ENCODE results near the gene TBC1D2B. TPM values are rescaled to one million over a fixed set of nuclear protein-coding genes. Genes with fewer than 3 reads are reported as not detected.
"Not testable (repeated sequence)": the region's sequence is repeated elsewhere in the genome, so short reads cannot be mapped to it uniquely, and the experiment has no call there.

Gene TBC1D2B
- total RNA-seq, 6 donors from 2014 or later: 31.5 to 103 (median 64.2) TPM

DNA sequence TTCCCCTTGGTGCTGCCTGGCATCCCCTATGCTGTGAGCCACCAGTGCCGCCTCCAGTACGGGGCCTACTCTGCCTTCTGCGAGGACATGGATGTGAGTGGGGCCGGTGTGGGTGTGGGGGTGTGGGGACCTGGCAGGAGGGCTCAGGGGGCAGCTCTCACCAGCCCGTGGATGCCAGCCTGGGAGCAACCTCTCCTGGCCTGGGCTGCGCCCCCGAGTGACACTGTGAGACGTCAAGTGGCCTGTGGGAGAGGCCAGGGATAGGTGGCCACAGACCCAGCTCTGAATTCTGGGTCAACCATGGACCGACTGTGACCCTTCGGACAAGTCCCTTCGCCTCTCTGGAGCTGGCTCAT lies 101.4 kb downstream of the TBC1D2B start:
- peak overlapping the region in 1 of 4 donors; percentile 64 for H3K27ac ChIP-seq
- WGBS, 2 donors: 85 to 94% methylated on average over 5 of the region's 11 CpGs

DNA sequence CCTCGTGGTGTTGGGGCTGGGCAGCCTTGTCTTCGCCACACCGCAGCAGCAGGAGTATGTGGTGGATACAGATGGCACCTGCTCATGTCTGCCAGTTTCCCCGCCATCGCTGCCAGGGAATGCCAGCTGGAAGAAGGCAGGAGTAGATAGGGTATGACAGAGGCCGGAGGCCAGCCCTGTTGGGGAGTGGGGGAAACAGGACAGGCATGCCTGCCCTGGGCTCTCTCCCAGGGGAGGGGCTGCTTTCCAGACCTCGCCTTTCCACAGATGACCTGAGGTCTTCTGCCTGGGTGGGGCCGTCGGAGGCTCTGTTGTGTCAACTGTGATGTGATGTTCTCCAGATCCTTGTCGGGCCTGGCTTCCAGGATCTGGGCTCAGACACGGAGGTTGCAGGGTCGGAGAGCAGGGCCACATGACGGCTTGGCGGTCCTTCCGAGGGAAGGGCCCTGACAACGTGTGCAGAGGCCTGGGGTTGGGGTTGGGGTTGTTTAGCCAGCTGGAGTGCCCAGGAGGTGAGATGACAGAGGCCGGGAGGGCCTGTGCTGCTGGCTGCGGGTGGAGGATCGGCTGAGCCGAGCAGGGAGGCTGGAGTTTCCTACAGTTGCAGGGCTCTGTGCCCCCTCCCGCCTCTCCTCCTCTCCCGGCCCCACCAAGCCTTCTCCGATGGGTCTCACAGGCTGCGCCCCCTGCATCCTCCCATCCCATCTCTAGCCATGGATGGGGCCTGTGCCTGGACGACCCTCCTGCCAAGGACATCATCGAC lies 102.0 kb downstream of the TBC1D2B start:
- Histone ChIP-seq H3K4me3 (peak overlapping the region in 1 of 4 donors; percentile 8), H3K27me3 (no peaks in the 10 kb centered on the region), H3K36me3 (no peaks in the 10 kb centered on the region), H3K4me1 (peaks cover 11 to 16% (median 14%) of the 10 kb centered on the region in 4 donors), H3K9me3 (no peaks in the 10 kb centered on the region), H3K27ac (peak overlapping the region in 3 of 4 donors; percentile 44 to 64 (median 48))
- TF ChIP-seq, protein P1, sequence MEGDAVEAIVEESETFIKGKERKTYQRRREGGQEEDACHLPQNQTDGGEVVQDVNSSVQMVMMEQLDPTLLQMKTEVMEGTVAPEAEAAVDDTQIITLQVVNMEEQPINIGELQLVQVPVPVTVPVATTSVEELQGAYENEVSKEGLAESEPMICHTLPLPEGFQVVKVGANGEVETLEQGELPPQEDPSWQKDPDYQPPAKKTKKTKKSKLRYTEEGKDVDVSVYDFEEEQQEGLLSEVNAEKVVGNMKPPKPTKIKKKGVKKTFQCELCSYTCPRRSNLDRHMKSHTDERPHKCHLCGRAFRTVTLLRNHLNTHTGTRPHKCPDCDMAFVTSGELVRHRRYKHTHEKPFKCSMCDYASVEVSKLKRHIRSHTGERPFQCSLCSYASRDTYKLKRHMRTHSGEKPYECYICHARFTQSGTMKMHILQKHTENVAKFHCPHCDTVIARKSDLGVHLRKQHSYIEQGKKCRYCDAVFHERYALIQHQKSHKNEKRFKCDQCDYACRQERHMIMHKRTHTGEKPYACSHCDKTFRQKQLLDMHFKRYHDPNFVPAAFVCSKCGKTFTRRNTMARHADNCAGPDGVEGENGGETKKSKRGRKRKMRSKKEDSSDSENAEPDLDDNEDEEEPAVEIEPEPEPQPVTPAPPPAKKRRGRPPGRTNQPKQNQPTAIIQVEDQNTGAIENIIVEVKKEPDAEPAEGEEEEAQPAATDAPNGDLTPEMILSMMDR (IDR thresholded peaks at IDR 0.05): no peak
- TF ChIP-seq POLR2AphosphoS5 (IDR thresholded peaks at IDR 0.05) (peak; percentile 58 to 74), POLR2A (IDR thresholded peaks at IDR 0.05) (no peak), EP300 (IDR thresholded peaks at IDR 0.05) (peak in 1 of 4 donors; percentile 22)
- 74 to 87% methylated on average over 5 to 26 of the region's 26 CpGs for WGBS, 2 donors
- DNase-seq (peak in 1 of 2 donors; percentile 72), ATAC-seq (ENCODE audit: low FRiP score in 2 of 2) (peak; percentile 7 to 44)

More for the DNA sequence above, 101.4 kb downstream of the TBC1D2B start:
- Histone ChIP-seq H3K4me3 (peak overlapping the region in 1 of 4 donors; percentile 8), H3K4me1 (peaks cover 11 to 16% (median 14%) of the 10 kb centered on the region in 4 donors)
- peak in 1 of 2 donors; percentile 49 for DNase-seq
- not testable (repeated sequence) for H3K27me3 ChIP-seq; ATAC-seq (ENCODE audit: low FRiP score in 2 of 2); H3K36me3 ChIP-seq; H3K9me3 ChIP-seq

DNA sequence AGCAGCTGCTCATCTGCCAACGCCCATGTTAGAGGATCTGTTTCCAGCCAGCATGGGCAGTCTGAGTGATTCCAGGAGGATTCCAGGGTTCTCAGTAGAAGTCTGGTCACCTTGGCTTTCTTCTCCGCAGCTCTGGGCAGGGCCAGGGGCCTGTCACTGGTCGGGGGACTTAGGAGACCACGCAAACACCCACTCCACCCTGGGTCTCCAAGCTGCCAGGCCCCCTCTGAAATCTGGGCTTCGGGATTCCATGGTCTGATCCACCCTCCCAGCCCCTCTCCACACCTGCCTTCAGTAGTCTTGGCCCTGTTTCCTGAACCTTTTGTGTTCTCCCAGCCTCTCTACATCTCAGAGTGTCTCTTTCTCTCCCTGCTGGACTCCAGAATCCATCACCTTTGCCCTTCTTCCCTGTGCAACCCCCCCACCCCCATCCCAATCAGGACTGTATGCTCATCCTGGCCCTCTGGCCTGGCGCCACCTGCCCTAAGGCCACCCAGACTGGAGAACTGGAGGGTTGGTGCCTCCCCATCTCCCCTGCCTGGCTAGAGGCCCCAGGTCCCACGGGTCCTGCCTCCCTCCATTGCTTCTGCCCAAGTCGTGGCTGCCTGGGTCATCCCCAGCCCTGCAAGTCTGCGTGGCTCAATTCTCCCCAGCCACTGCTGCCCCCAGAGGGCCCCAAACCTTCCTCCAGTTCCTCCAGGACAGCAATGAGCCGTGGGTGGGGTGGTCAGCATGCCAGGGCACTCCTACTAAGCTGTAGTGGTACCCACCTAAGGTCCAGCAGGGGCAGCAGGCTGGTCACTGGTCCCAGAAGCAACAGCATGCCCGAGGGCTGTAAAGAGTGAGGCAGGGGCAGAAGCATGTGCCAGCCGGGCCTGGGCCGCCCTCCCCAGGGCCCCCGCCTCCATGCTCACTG lies 102.8 kb downstream of the TBC1D2B start:
- TF ChIP-seq EP300 (IDR thresholded peaks at IDR 0.05) (no peak), POLR2A (IDR thresholded peaks at IDR 0.05) (no peak), POLR2AphosphoS5 (IDR thresholded peaks at IDR 0.05) (no peak)
- TF ChIP-seq, protein P1 (IDR thresholded peaks at IDR 0.05): no peak
- Histone ChIP-seq H3K36me3 (no peaks in the 10 kb centered on the region), H3K4me3 (no peak overlapping the region), H3K27ac (peak overlapping the region in 3 of 4 donors; percentile 44 to 61 (median 48)), H3K4me1 (peaks cover 11 to 16% (median 14%) of the 10 kb centered on the region in 4 donors), H3K9me3 (no peaks in the 10 kb centered on the region), H3K27me3 (no peaks in the 10 kb centered on the region)
- peak in 1 of 2 donors; percentile 75 for DNase-seq
- 87 to 89% methylated on average over 8 to 11 of the region's 14 CpGs for WGBS, 2 donors
- ATAC-seq (ENCODE audit: low FRiP score in 2 of 2): peak in 1 of 2 donors; percentile 4

DNA sequence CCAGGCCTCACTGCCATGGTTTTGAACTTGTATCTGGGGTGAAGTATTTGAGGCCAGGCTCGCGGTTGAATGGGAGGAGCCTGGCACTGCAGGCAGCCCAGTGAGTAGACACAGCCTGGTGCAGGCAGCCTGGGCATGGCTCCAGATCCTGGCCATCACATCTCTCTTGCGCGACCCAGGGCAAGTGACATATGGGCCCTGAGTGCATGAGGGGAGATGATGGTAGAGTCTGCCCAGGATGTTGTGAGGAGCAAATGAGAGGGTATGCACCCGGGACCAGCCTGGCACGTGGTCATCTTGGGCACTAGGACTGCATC lies 103.5 kb downstream of the TBC1D2B start:
- Histone ChIP-seq H3K36me3 (no peaks in the 10 kb centered on the region), H3K4me1 (peaks cover 11 to 16% (median 14%) of the 10 kb centered on the region in 4 donors), H3K27me3 (no peaks in the 10 kb centered on the region), H3K9me3 (no peaks in the 10 kb centered on the region), H3K4me3 (no peak overlapping the region), H3K27ac (peak overlapping the region in 2 of 4 donors; percentile 49 to 57)
- ATAC-seq (ENCODE audit: low FRiP score in 2 of 2) (peak; percentile 20 to 24), DNase-seq (peak; percentile 47 to 73)
- WGBS, 2 donors: 11 to 15% methylated on average over 4 to 6 of the region's 6 CpGs
- peak; percentile 42 to 46 for TF ChIP-seq POLR2AphosphoS5 (IDR thresholded peaks at IDR 0.05)
- no peak for TF ChIP-seq EP300 (IDR thresholded peaks at IDR 0.05)

- peaks cover 11 to 16% (median 14%) of the 10 kb centered on the region in 4 donors for H3K4me1 ChIP-seq
- ATAC-seq (ENCODE audit: low FRiP score in 2 of 2): peak; percentile 5 to 22
- DNase-seq, H3K27me3 ChIP-seq, H3K9me3 ChIP-seq, H3K4me3 ChIP-seq, H3K36me3 ChIP-seq: not testable (repeated sequence)
- H3K27ac ChIP-seq: peak overlapping the region in 2 of 4 donors; percentile 49 to 57
- WGBS, 2 donors: 17% methylated on average over 1 of the region's 22 CpGs; no CpG with 5 or more reads in 1 of the 2 donors
These were observed 104.0 kb downstream of the TBC1D2B start for GRCh38 chr15:77973273-77974097.

GRCh38 chr15:77972706-77973105 lies 104.8 kb downstream of the TBC1D2B start:
- DNase-seq; H3K4me3 ChIP-seq; H3K27ac ChIP-seq; H3K27me3 ChIP-seq; H3K9me3 ChIP-seq; ATAC-seq (ENCODE audit: low FRiP score in 2 of 2); H3K36me3 ChIP-seq: not testable (repeated sequence)
- 53 to 93% methylated on average over 4 to 5 of the region's 6 CpGs for WGBS, 2 donors
- peaks cover 11 to 16% (median 14%) of the 10 kb centered on the region in 4 donors for H3K4me1 ChIP-seq

GRCh38 chr15:77971875-77972274 lies 105.6 kb downstream of the TBC1D2B start:
- WGBS, 2 donors: 54 to 62% methylated on average over 5 to 7 of the region's 7 CpGs
- H3K9me3 ChIP-seq; H3K27me3 ChIP-seq; ATAC-seq (ENCODE audit: low FRiP score in 2 of 2); H3K4me3 ChIP-seq; H3K36me3 ChIP-seq: not testable (repeated sequence)
- peak overlapping the region in 1 of 4 donors; percentile 5 for H3K27ac ChIP-seq
- DNase-seq: peak in 1 of 2 donors; percentile 40
- H3K4me1 ChIP-seq: peaks cover 11 to 16% (median 14%) of the 10 kb centered on the region in 4 donors

GRCh38 chr15:77970813-77971360 lies 106.6 kb downstream of the TBC1D2B start:
- not testable (repeated sequence) for H3K4me3 ChIP-seq; H3K36me3 ChIP-seq; DNase-seq; H3K27me3 ChIP-seq; H3K27ac ChIP-seq; H3K9me3 ChIP-seq; ATAC-seq (ENCODE audit: low FRiP score in 2 of 2)
- peaks cover 11 to 16% (median 14%) of the 10 kb centered on the region in 4 donors for H3K4me1 ChIP-seq
- WGBS, 2 donors: 83 to 90% methylated on average over 1 to 2 of the region's 4 CpGs

All from upper lobe of left lung (tissue), 6 donors.